ENCODE data around the gene IQCH.

DNA sequence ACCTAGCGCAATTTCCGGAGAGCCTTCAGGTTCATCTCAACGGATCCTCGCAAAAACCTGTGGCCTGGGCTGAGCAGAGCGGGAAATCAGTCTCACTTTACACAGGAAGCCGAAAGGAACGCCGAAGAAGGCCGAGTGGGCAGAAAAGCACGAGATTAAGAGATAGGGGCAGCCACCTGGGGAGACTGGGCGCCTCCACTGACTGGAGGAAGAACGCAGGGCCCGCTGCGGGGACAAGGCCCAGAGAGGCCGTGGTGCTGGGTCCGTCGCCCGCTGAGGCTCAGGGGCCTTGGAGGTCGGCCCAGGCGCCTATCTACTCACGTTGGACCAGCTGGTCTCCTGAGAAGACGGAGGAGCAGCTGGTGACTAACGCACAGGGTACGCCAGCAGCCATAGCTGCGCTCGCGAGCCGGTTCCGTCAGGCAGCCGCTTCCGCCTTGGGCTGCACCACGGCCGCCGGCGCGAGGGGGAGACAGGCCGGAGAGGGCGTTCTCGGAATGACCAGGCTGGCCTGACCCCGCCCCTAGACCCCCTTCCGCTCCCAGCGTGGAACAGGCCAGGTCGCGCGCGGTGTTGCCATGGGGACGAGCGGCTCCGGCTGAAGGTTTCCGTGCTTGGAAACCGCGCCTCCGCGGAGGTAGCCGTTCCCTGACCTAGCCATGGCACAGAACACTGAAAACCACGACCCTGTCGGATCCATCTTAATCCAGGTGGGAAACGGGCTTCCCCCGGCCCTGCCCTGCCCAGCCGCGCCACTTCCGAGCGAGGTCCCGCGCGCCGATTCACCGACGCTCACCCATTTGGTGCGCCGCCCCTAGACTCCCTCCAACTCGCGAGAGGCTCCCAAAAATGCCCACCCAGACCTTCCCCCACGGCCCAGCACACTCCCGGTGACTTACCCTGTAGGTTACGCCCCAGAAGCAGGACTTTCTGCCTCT, at the start of gene IQCH, which contains the start of gene AAGAB:
- TF ChIP-seq POLR2A (IDR thresholded peaks at IDR 0.05) (peak; percentile 88), POLR2AphosphoS5 (IDR thresholded peaks at IDR 0.05) (peak; percentile 79 to 96 (median 95)), EP300 (IDR thresholded peaks at IDR 0.05; ENCODE audit: low read depth) (no peak)
- TF ChIP-seq, protein P1, sequence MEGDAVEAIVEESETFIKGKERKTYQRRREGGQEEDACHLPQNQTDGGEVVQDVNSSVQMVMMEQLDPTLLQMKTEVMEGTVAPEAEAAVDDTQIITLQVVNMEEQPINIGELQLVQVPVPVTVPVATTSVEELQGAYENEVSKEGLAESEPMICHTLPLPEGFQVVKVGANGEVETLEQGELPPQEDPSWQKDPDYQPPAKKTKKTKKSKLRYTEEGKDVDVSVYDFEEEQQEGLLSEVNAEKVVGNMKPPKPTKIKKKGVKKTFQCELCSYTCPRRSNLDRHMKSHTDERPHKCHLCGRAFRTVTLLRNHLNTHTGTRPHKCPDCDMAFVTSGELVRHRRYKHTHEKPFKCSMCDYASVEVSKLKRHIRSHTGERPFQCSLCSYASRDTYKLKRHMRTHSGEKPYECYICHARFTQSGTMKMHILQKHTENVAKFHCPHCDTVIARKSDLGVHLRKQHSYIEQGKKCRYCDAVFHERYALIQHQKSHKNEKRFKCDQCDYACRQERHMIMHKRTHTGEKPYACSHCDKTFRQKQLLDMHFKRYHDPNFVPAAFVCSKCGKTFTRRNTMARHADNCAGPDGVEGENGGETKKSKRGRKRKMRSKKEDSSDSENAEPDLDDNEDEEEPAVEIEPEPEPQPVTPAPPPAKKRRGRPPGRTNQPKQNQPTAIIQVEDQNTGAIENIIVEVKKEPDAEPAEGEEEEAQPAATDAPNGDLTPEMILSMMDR (IDR thresholded peaks at IDR 0.05) = peak in 1 of 5 experiments; percentile 16

Measured in transverse colon (tissue), 4 donors.